ENCODE results near the gene PLA2G2A.
"Not testable (repeated sequence)": the region's sequence is repeated elsewhere in the genome, so short reads cannot be mapped to it uniquely, and the experiment has no call there.

- TF ChIP-seq, protein P1, sequence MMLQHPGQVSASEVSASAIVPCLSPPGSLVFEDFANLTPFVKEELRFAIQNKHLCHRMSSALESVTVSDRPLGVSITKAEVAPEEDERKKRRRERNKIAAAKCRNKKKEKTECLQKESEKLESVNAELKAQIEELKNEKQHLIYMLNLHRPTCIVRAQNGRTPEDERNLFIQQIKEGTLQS (CRISPR knock-in tag; conservative IDR thresholded peaks at IDR 0.05) = not testable (repeated sequence)
- TF ChIP-seq, protein P2, sequence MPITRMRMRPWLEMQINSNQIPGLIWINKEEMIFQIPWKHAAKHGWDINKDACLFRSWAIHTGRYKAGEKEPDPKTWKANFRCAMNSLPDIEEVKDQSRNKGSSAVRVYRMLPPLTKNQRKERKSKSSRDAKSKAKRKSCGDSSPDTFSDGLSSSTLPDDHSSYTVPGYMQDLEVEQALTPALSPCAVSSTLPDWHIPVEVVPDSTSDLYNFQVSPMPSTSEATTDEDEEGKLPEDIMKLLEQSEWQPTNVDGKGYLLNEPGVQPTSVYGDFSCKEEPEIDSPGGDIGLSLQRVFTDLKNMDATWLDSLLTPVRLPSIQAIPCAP (CRISPR knock-in tag; IDR thresholded peaks at IDR 0.05) = not testable (repeated sequence)
- not testable (repeated sequence) for TF ChIP-seq NR1H2 (CRISPR knock-in tag; IDR thresholded peaks at IDR 0.05); NR3C1 (CRISPR knock-in tag; conservative IDR thresholded peaks at IDR 0.05; ENCODE audit: low read depth); JUN (CRISPR knock-in tag; IDR thresholded peaks at IDR 0.05); CTCF (IDR thresholded peaks at IDR 0.05); ATF1 (CRISPR knock-in tag; IDR thresholded peaks at IDR 0.05); HMGA2 (CRISPR knock-in tag; IDR thresholded peaks at IDR 0.05)
- TF ChIP-seq, protein P3, sequence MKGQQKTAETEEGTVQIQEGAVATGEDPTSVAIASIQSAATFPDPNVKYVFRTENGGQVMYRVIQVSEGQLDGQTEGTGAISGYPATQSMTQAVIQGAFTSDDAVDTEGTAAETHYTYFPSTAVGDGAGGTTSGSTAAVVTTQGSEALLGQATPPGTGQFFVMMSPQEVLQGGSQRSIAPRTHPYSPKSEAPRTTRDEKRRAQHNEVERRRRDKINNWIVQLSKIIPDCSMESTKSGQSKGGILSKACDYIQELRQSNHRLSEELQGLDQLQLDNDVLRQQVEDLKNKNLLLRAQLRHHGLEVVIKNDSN (CRISPR knock-in tag; IDR thresholded peaks at IDR 0.05) = not testable (repeated sequence)
Measured at GRCh38 chr1:19998823-19999222, 19.4 kb upstream of the PLA2G2A start.

Measured in WTC11 (cell line).